Measurements from ENCODE around the gene CACFD1.

The CACFD1 gene

GRCh38 chr9:133464638-133465037, 4.9 kb downstream of the CACFD1 start:
- Histone ChIP-seq H2AFZ (no peak overlapping the region), H3K27me3 (ENCODE audit: control insufficient read depth, insufficient read depth, low read length) (no peaks in the 10 kb centered on the region), H3K4me1 (peaks cover 23% of the 10 kb centered on the region), H3K9me3 (ENCODE audit: control insufficient read depth, low read length) (no peaks in the 10 kb centered on the region), H3K27ac (no peak overlapping the region), H3K4me3 (ENCODE audit: low read depth, low read length) (no peak overlapping the region), H3K79me2 (no peaks in the 10 kb centered on the region), H3K9ac (no peak overlapping the region), H3K4me2 (ENCODE audit: low read length) (no peak overlapping the region), H3K36me3 (ENCODE audit: control insufficient read depth, insufficient read depth, low read length) (no peaks in the 10 kb centered on the region)
- TF ChIP-seq CTCF (IDR thresholded peaks at IDR 0.05) = no peak

GRCh38 chr9:133465984-133466383, 6.2 kb downstream of the CACFD1 start:
- no peak overlapping the region for H3K27ac ChIP-seq
- no peaks in the 10 kb centered on the region for H3K9me3 ChIP-seq (ENCODE audit: control insufficient read depth, low read length)
- no peaks in the 10 kb centered on the region for H3K79me2 ChIP-seq
- no peak overlapping the region for H2AFZ ChIP-seq
- H3K4me1 ChIP-seq = peaks cover 21% of the 10 kb centered on the region
- H3K27me3 ChIP-seq (ENCODE audit: control insufficient read depth, insufficient read depth, low read length) = no peaks in the 10 kb centered on the region
- no peak for TF ChIP-seq CTCF (IDR thresholded peaks at IDR 0.05)
- no peaks in the 10 kb centered on the region for H3K36me3 ChIP-seq (ENCODE audit: control insufficient read depth, insufficient read depth, low read length)
- H3K9ac ChIP-seq = no peak overlapping the region
- H3K4me3 ChIP-seq (ENCODE audit: low read depth, low read length) = no peak overlapping the region
- no peak overlapping the region for H3K4me2 ChIP-seq (ENCODE audit: low read length)

GRCh38 chr9:133467101-133467500, 7.3 kb downstream of the CACFD1 start:
- H3K9me3 ChIP-seq (ENCODE audit: control insufficient read depth, low read length) = no peaks in the 10 kb centered on the region
- H3K4me1 ChIP-seq = peaks cover 22% of the 10 kb centered on the region
- TF ChIP-seq CTCF (IDR thresholded peaks at IDR 0.05) = no peak
- H3K27ac ChIP-seq = no peak overlapping the region
- H3K4me3 ChIP-seq (ENCODE audit: low read depth, low read length) = no peak overlapping the region
- no peaks in the 10 kb centered on the region for H3K27me3 ChIP-seq (ENCODE audit: control insufficient read depth, insufficient read depth, low read length)
- no peaks in the 10 kb centered on the region for H3K36me3 ChIP-seq (ENCODE audit: control insufficient read depth, insufficient read depth, low read length)
- no peak overlapping the region for H3K4me2 ChIP-seq (ENCODE audit: low read length)
- no peaks in the 10 kb centered on the region for H3K79me2 ChIP-seq
- no peak overlapping the region for H2AFZ ChIP-seq
- H3K9ac ChIP-seq = no peak overlapping the region

- Histone ChIP-seq H2AFZ (no peak overlapping the region), H3K27ac (no peak overlapping the region), H3K9me3 (ENCODE audit: control insufficient read depth, low read length) (no peaks in the 10 kb centered on the region), H3K27me3 (ENCODE audit: control insufficient read depth, insufficient read depth, low read length) (no peaks in the 10 kb centered on the region), H3K4me1 (peaks cover 11% of the 10 kb centered on the region), H3K4me2 (ENCODE audit: low read length) (no peak overlapping the region), H3K36me3 (ENCODE audit: control insufficient read depth, insufficient read depth, low read length) (no peaks in the 10 kb centered on the region), H3K79me2 (no peaks in the 10 kb centered on the region), H3K9ac (no peak overlapping the region), H3K4me3 (ENCODE audit: low read depth, low read length) (no peak overlapping the region)
- no peak for TF ChIP-seq CTCF (IDR thresholded peaks at IDR 0.05)
These were observed 8.6 kb downstream of the CACFD1 start for GRCh38 chr9:133468374-133468773.

- no peaks in the 10 kb centered on the region for H3K9me3 ChIP-seq (ENCODE audit: control insufficient read depth, low read length)
- no peaks in the 10 kb centered on the region for H3K27me3 ChIP-seq (ENCODE audit: control insufficient read depth, insufficient read depth, low read length)
- H3K36me3 ChIP-seq (ENCODE audit: control insufficient read depth, insufficient read depth, low read length) = no peaks in the 10 kb centered on the region
- no peaks in the 10 kb centered on the region for H3K79me2 ChIP-seq
- no peak overlapping the region for H3K9ac ChIP-seq
- H3K4me3 ChIP-seq (ENCODE audit: low read depth, low read length) = no peak overlapping the region
- no peak overlapping the region for H3K4me2 ChIP-seq (ENCODE audit: low read length)
- H3K27ac ChIP-seq = no peak overlapping the region
- no peak overlapping the region for H2AFZ ChIP-seq
- TF ChIP-seq CTCF (IDR thresholded peaks at IDR 0.05) = no peak
- H3K4me1 ChIP-seq = peaks cover 9% of the 10 kb centered on the region
These were observed 9.1 kb downstream of the CACFD1 start for GRCh38 chr9:133468777-133469421.

Measured in parathyroid adenoma (tissue), 2 donors.